ENCODE measurements around the gene KRT14. TPM values are rescaled to one million over a fixed set of nuclear protein-coding genes. Genes with fewer than 3 reads are reported as not detected.

KRT14 gene
- total RNA-seq, 2 experiments from 2014 or later: 0.82 TPM; not detected in 1

DNA sequence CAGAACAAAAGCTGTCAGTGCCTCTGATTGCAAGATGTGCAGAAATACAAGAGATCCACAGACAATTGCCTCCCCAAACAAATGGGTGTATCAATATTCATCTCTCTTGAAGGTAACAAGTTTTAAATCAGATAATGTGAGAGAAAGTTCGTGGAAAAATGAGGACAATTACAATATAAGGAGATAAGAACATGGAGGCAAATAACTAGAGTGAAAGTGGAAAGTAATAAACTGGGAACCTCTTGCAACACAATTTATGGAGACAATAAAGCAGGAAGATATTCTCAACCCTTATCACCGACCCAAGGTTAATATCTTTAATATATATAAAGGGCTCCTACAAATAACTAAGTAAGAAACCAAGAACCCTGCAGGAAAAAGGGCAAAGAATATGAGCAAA is 44.3 kb downstream of the KRT14 start:
- Histone ChIP-seq H3K79me2 (ENCODE audit: insufficient read depth, low read depth, low read length) (no peaks in the 10 kb centered on the region), H3K9me3 (ENCODE audit: low read length) (no peaks in the 10 kb centered on the region), H3K4me3 (ENCODE audit: low read depth, low read length, poor library complexity, severe bottlenecking) (no peak overlapping the region), H3K4me2 (ENCODE audit: low read length) (no peak overlapping the region), H3K9me2 (ENCODE audit: insufficient read depth, low read length) (no peaks in the 10 kb centered on the region), H3K36me3 (ENCODE audit: insufficient read depth, low read length) (no peaks in the 10 kb centered on the region), H3K4me1 (ENCODE audit: insufficient read depth, low read length, poor library complexity, severe bottlenecking) (no peaks in the 10 kb centered on the region), H4K20me1 (ENCODE audit: insufficient read depth, low read length) (no peaks in the 10 kb centered on the region), H2AFZ (ENCODE audit: low read length) (no peak overlapping the region), H3K27ac (ENCODE audit: low read depth, low read length, poor library complexity, severe bottlenecking) (no peak overlapping the region)
- CTCF ChIA-PET (ENCODE audit: unreplicated experiment): no interaction called here
- DNase-seq (ENCODE audit: low spot score): no peak
- intact Hi-C loops (cut with micrococcal nuclease; ENCODE audit: unreplicated experiment): no loop called here
- no peak for TF ChIP-seq EZH2phosphoT487 (IDR thresholded peaks at IDR 0.05; ENCODE audit: borderline replicate concordance, low read depth, low read length)
- TF ChIP-seq, protein P1, sequence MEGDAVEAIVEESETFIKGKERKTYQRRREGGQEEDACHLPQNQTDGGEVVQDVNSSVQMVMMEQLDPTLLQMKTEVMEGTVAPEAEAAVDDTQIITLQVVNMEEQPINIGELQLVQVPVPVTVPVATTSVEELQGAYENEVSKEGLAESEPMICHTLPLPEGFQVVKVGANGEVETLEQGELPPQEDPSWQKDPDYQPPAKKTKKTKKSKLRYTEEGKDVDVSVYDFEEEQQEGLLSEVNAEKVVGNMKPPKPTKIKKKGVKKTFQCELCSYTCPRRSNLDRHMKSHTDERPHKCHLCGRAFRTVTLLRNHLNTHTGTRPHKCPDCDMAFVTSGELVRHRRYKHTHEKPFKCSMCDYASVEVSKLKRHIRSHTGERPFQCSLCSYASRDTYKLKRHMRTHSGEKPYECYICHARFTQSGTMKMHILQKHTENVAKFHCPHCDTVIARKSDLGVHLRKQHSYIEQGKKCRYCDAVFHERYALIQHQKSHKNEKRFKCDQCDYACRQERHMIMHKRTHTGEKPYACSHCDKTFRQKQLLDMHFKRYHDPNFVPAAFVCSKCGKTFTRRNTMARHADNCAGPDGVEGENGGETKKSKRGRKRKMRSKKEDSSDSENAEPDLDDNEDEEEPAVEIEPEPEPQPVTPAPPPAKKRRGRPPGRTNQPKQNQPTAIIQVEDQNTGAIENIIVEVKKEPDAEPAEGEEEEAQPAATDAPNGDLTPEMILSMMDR (conservative IDR thresholded peaks at IDR 0.05; ENCODE audit: low read length): no peak
- POLR2A ChIA-PET: no interaction called here
- BruUV-seq (replicated peaks): no TSS peak

DNA sequence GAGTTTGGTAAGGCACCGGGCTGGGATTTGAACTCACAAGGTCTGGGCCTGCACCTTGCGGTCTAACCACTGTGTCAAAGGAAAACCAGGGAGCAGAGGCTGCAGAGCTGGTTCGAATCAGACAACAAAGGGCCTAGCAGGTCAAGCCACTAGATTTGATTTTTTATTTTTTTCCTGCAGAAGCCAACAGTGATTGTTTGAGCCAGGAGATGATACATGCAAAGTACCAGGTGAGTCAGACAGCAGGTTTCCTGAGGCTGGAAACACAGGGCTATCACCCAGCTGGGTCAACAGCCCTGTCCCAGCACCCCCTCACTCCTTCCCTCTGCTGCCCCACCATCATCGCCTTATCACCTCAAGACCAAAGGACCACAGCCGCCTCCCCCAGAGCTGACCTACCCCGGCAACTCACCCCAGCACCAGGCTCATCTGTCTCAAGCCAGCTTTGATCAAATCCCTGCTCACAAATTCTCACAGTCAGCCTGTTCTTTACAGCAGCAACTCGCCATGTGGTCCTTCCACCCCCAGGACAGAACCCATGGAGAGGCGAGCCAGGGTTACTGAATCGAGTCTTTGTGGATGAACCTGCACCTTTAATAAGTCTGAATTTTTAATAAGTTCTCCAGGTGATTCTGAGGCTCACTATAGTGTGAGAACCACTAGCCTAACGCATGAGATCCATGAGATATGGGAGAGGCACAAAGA is 45.6 kb downstream of the KRT14 start:
- H3K4me1 ChIP-seq (ENCODE audit: insufficient read depth, low read length, poor library complexity, severe bottlenecking): no peaks in the 10 kb centered on the region
- CTCF ChIA-PET (ENCODE audit: unreplicated experiment): interaction anchor here (0.6 to 0.9 kb wide), 2 partner anchors 8 to 107 kb away, joined by 3 to 4 read pairs; no protein-coding TSS in a partner anchor
- no peak overlapping the region for H3K27ac ChIP-seq (ENCODE audit: low read depth, low read length, poor library complexity, severe bottlenecking)
- no peak overlapping the region for H2AFZ ChIP-seq (ENCODE audit: low read length)
- no peaks in the 10 kb centered on the region for H3K9me3 ChIP-seq (ENCODE audit: low read length)
- H3K36me3 ChIP-seq (ENCODE audit: insufficient read depth, low read length): no peaks in the 10 kb centered on the region
- H3K4me2 ChIP-seq (ENCODE audit: low read length): no peak overlapping the region
- H3K9me2 ChIP-seq (ENCODE audit: insufficient read depth, low read length): no peaks in the 10 kb centered on the region
- no peaks in the 10 kb centered on the region for H3K79me2 ChIP-seq (ENCODE audit: insufficient read depth, low read depth, low read length)
- POLR2A ChIA-PET: no interaction called here
- no peak overlapping the region for H3K4me3 ChIP-seq (ENCODE audit: low read depth, low read length, poor library complexity, severe bottlenecking)
- intact Hi-C loops (cut with micrococcal nuclease; ENCODE audit: unreplicated experiment): no loop called here
- TF ChIP-seq, protein P1 (conservative IDR thresholded peaks at IDR 0.05; ENCODE audit: low read length): no peak
- no peak for TF ChIP-seq EZH2phosphoT487 (IDR thresholded peaks at IDR 0.05; ENCODE audit: borderline replicate concordance, low read depth, low read length)
- DNase-seq (ENCODE audit: low spot score): no peak
- no peaks in the 10 kb centered on the region for H4K20me1 ChIP-seq (ENCODE audit: insufficient read depth, low read length)
- BruUV-seq (replicated peaks): no TSS peak

DNA sequence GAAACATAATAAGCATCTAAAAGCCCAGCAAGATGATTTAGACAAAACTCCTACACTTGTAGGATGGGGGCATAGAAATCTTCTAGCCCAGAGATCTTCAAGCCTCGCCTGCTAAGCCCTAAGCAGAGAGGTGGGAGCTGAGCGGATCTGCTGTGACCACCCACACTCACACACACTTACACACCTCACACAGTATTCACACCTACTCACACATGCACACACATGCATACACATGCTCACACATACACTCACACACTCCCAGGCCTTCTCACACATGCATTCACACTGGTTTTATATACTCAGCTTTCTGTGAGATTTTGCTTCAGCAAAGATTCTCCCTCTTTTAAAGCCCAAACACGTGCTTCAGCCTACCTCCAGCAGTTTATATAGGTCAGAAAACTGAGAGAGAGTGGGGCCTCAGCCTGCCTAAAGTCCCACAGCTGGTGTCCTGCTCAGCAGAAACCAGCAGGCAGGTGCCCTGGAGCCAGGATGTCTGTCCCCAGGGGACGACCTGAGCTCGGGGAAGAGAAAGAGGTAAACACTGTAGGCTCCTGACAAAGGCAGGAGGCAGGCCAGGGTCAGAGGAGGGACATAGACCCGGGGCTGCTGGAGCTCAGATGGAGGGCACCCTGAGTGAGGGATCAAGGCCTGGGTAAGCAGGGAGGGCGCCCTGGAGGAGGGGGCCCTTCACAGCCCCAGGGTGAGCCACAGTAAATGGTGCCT is 46.6 kb downstream of the KRT14 start:
- no peak overlapping the region for H3K4me2 ChIP-seq (ENCODE audit: low read length)
- DNase-seq (ENCODE audit: low spot score): no peak
- no peak overlapping the region for H3K4me3 ChIP-seq (ENCODE audit: low read depth, low read length, poor library complexity, severe bottlenecking)
- H3K4me1 ChIP-seq (ENCODE audit: insufficient read depth, low read length, poor library complexity, severe bottlenecking): no peaks in the 10 kb centered on the region
- no peaks in the 10 kb centered on the region for H3K9me3 ChIP-seq (ENCODE audit: low read length)
- H3K36me3 ChIP-seq (ENCODE audit: insufficient read depth, low read length): no peaks in the 10 kb centered on the region
- no peaks in the 10 kb centered on the region for H3K9me2 ChIP-seq (ENCODE audit: insufficient read depth, low read length)
- TF ChIP-seq, protein P1 (conservative IDR thresholded peaks at IDR 0.05; ENCODE audit: low read length): no peak
- no peaks in the 10 kb centered on the region for H3K79me2 ChIP-seq (ENCODE audit: insufficient read depth, low read depth, low read length)
- ChIA-PET POLR2A (no interaction called here), CTCF (ENCODE audit: unreplicated experiment) (interaction anchor here (0.6 to 0.9 kb wide), 2 partner anchors 9 to 108 kb away, joined by 3 to 4 read pairs; no protein-coding TSS in a partner anchor)
- H2AFZ ChIP-seq (ENCODE audit: low read length): no peak overlapping the region
- no peak overlapping the region for H3K27ac ChIP-seq (ENCODE audit: low read depth, low read length, poor library complexity, severe bottlenecking)
- BruUV-seq (replicated peaks): no TSS peak
- no peaks in the 10 kb centered on the region for H4K20me1 ChIP-seq (ENCODE audit: insufficient read depth, low read length)
- intact Hi-C loops (cut with micrococcal nuclease; ENCODE audit: unreplicated experiment): no loop called here
